ENCODE results near the gene TGFBR3. TPM values are rescaled to one million over a fixed set of nuclear protein-coding genes. Genes with fewer than 3 reads are reported as not detected.
A peak's percentile ranks its signal among the peaks of the same experiment; 100 is the strongest.

TGFBR3 gene
- total and polyA plus RNA-seq, 2 of the 13 experiments (the other 11 are each of a cell fraction or from before 2014, with no cell fraction given), result 76.5 to 195 TPM

- Histone ChIP-seq H3K79me2 (ENCODE audit: insufficient read depth, low read length) (peaks cover 96% of the 10 kb centered on the region), H3K27ac (ENCODE audit: extremely low read length, insufficient read depth, low read length) (no peak overlapping the region), H3K4me1 (ENCODE audit: insufficient read depth, low read length) (peaks cover 96% of the 10 kb centered on the region), H3K9me3 (ENCODE audit: low read length) (no peaks in the 10 kb centered on the region), H3K4me2 (ENCODE audit: low read depth, low read length) (no peak overlapping the region), H3K36me3 (replicated peaks in 1 of 2; ENCODE audit: control insufficient read depth in 1 of 2, insufficient read depth in 2 of 2, low read length in 2 of 2) (peaks cover 0 to 9% of the 10 kb centered on the region in 2 experiments; a peak in 2 of 5 replicates), H2AFZ (ENCODE audit: low read length) (no peak overlapping the region), H3K9ac (ENCODE audit: insufficient read depth, low read depth, low read length) (no peak overlapping the region), H3K4me3 (replicated peaks in 1 of 3; ENCODE audit: insufficient read depth in 1 of 3, low read depth in 2 of 3, low read length in 3 of 3) (no peak overlapping the region), H4K20me1 (ENCODE audit: insufficient read depth, low read length) (no peaks in the 10 kb centered on the region), H3K27me3 (ENCODE audit: control insufficient read depth in 1 of 2, insufficient read depth in 2 of 2, low read length in 2 of 2) (no peaks in the 10 kb centered on the region)
- DNase-seq (ENCODE audit: low spot score), result no peak
- ChIA-PET CTCF (ENCODE audit: low intra/inter-chr PET ratio, low total read pairs) (no interaction called here), POLR2A (interaction anchor here (1.4 to 1.7 kb wide), 4 partner anchors 8 to 27 kb away, joined by 5 to 7 read pairs (median 6); no protein-coding TSS in a partner anchor)
- no peak for FAIRE-seq
- in situ Hi-C loops (cut with HindIII; ENCODE audit: extremely low pct_ligation_motif_present, low pct_unique_long_range_greater_than_20kb), result no loop called here
- 67% methylated on average over 1 of the region's 1 CpG for WGBS (ENCODE audit: low lambda C conversion rate)
- no TSS peak for BruUV-seq (replicated peaks)
- intact Hi-C loops (cut with micrococcal nuclease; ENCODE audit: unreplicated experiment), result no loop called here
- TF ChIP-seq MAFF (IDR thresholded peaks at IDR 0.05; ENCODE audit: low read depth, low read length) (peak; percentile 61; the same call in 1 of the 2 replicates), CC2D1A (CRISPR knock-in tag; IDR thresholded peaks at IDR 0.05) (no peak), MAFK (conservative IDR thresholded peaks at IDR 0.05 in 1 of 2, IDR thresholded peaks at IDR 0.05 in 1 of 2; ENCODE audit: low read length in 2 of 2) (peak; percentile 80 to 82)
- no peak for ATAC-seq
Measured at GRCh38 chr1:91818713-91818975, 67.3 kb downstream of the TGFBR3 start.

- Histone ChIP-seq H3K27ac (ENCODE audit: extremely low read length, insufficient read depth, low read length) (peak overlapping the region; percentile 61), H3K36me3 (replicated peaks in 1 of 2; ENCODE audit: control insufficient read depth in 1 of 2, insufficient read depth in 2 of 2, low read length in 2 of 2) (peaks cover 0 to 9% of the 10 kb centered on the region in 2 experiments; a peak in 2 of 5 replicates), H4K20me1 (ENCODE audit: insufficient read depth, low read length) (no peaks in the 10 kb centered on the region), H3K4me1 (ENCODE audit: insufficient read depth, low read length) (peaks cover 96% of the 10 kb centered on the region), H3K4me2 (ENCODE audit: low read depth, low read length) (no peak overlapping the region; the same call in 1 of the 2 replicates), H3K79me2 (ENCODE audit: insufficient read depth, low read length) (peaks cover 96% of the 10 kb centered on the region), H3K27me3 (ENCODE audit: control insufficient read depth in 1 of 2, insufficient read depth in 2 of 2, low read length in 2 of 2) (no peaks in the 10 kb centered on the region), H3K9ac (ENCODE audit: insufficient read depth, low read depth, low read length) (no peak overlapping the region), H3K9me3 (ENCODE audit: low read length) (no peaks in the 10 kb centered on the region), H2AFZ (ENCODE audit: low read length) (no peak overlapping the region), H3K4me3 (replicated peaks in 1 of 3; ENCODE audit: insufficient read depth in 1 of 3, low read depth in 2 of 3, low read length in 3 of 3) (no peak overlapping the region)
- DNase-seq (ENCODE audit: low spot score) (no peak), ATAC-seq (peak; percentile 27; the same call in 1 of the 3 replicates), FAIRE-seq (no peak)
- in situ Hi-C loops (cut with HindIII; ENCODE audit: extremely low pct_ligation_motif_present, low pct_unique_long_range_greater_than_20kb) (no loop called here), intact Hi-C loops (cut with micrococcal nuclease; ENCODE audit: unreplicated experiment) (no loop called here)
- POLR2A ChIA-PET, result interaction anchor here (1.7 to 3.1 kb wide), 3 partner anchors 10 to 26 kb away, joined by 5 to 17 read pairs (median 6); no protein-coding TSS in a partner anchor
- WGBS (ENCODE audit: low lambda C conversion rate), result 75% methylated on average over 5 of the region's 5 CpGs
- CTCF ChIA-PET (ENCODE audit: low intra/inter-chr PET ratio, low total read pairs), result no interaction called here
- BruUV-seq (replicated peaks), result no TSS peak
- peak; percentile 4; the same call in 1 of the 2 replicates for TF ChIP-seq CREM (IDR thresholded peaks at IDR 0.05)
- no peak for TF ChIP-seq CREM (CRISPR knock-in tag; IDR thresholded peaks at IDR 0.05)
- no peak for TF ChIP-seq MAFK (conservative IDR thresholded peaks at IDR 0.05 in 1 of 2, IDR thresholded peaks at IDR 0.05 in 1 of 2; ENCODE audit: low read length in 2 of 2)
- peak; percentile 60; the same call in 1 of the 2 replicates for TF ChIP-seq ZNF362 (CRISPR knock-in tag; IDR thresholded peaks at IDR 0.05; ENCODE audit: borderline replicate concordance)
- no peak for TF ChIP-seq PLSCR1 (CRISPR knock-in tag; IDR thresholded peaks at IDR 0.05; ENCODE audit: borderline replicate concordance)
- TF ChIP-seq NCOA2 (CRISPR knock-in tag; IDR thresholded peaks at IDR 0.05), result peak; percentile 95
- peak; percentile 65 for TF ChIP-seq GATAD2A (CRISPR knock-in tag; IDR thresholded peaks at IDR 0.05)
- TF ChIP-seq FOSL2 (CRISPR knock-in tag; IDR thresholded peaks at IDR 0.05), result peak; percentile 29; the same call in 1 of the 2 replicates
- TF ChIP-seq FOXA3 (CRISPR knock-in tag; IDR thresholded peaks at IDR 0.05), result peak; percentile 25; the same call in 1 of the 2 replicates
- peak; percentile 46 for TF ChIP-seq RARA (CRISPR knock-in tag; IDR thresholded peaks at IDR 0.05)
- no peak for TF ChIP-seq RFX3 (CRISPR knock-in tag; IDR thresholded peaks at IDR 0.05)
- TF ChIP-seq CENPX (CRISPR knock-in tag; IDR thresholded peaks at IDR 0.05), result no peak
- TF ChIP-seq TBX2 (CRISPR knock-in tag; IDR thresholded peaks at IDR 0.05; ENCODE audit: borderline replicate concordance), result no peak
- no peak for TF ChIP-seq ZNF547 (CRISPR knock-in tag; IDR thresholded peaks at IDR 0.05)
- TF ChIP-seq EP300 (IDR thresholded peaks at IDR 0.05; ENCODE audit: low read depth in 2 of 2, low read length in 2 of 2), result no peak
- TF ChIP-seq EP300 (CRISPR knock-in tag; IDR thresholded peaks at IDR 0.05; ENCODE audit: borderline replicate concordance), result peak; percentile 64; the same call in 1 of the 2 replicates
Measured at GRCh38 chr1:91817211-91817905, 68.6 kb downstream of the TGFBR3 start.
